CD8-positive, alpha-beta memory T cell (primary cell): ENCODE measurements around the gene ELK3. TPM values are rescaled to one million over a fixed set of nuclear protein-coding genes. Genes with fewer than 3 reads are reported as not detected.

Experiments
- CTCF ChIA-PET: fragments of 350-600 bp; sonication (Branson Sonifier 250); formaldehyde crosslinking; loops from one replicate; lab custom pipeline; 2021; ENCODE audit warnings: antibody characterized with exemption; lab: Charles Lee
- POLR2A ChIA-PET: fragments of 350-600 bp; sonication (Branson Sonifier 250); formaldehyde crosslinking; loops from one replicate; lab custom pipeline; 2021; ENCODE audit warnings: antibody characterized with exemption; lab: Charles Lee
- DNase-seq, 5 donors: peaks; one replicate each; pipeline versions ENCODE4 v3.0.0 to v3.0.0-alpha.2; 2020 to 2022; ENCODE audit warnings: mixed read lengths in 1 of 5
- H3K27ac ChIP-seq: one replicate; pipeline ENCODE4 v1.7.0; 2013; ENCODE audit warnings: low read depth, mild to moderate bottlenecking, low read length, moderate library complexity
- H3K27me3 ChIP-seq: 2 replicates; pipeline ENCODE4 v1.7.0; 2013; ENCODE audit warnings: low read length, mild to moderate bottlenecking; ENCODE audit not compliant: insufficient read depth, poor library complexity, severe bottlenecking
- H3K36me3 ChIP-seq: 2 replicates; pipeline ENCODE4 v1.7.0; 2013; ENCODE audit warnings: mild to moderate bottlenecking, low read length, moderate library complexity; ENCODE audit not compliant: insufficient read depth
- H3K4me1 ChIP-seq: 2 replicates; pipeline ENCODE4 v1.7.0; 2013; ENCODE audit warnings: mild to moderate bottlenecking, low read length, moderate library complexity; ENCODE audit not compliant: insufficient read depth
- H3K4me3 ChIP-seq: 2 replicates; pipeline ENCODE4 v1.7.0; 2013; ENCODE audit warnings: mild to moderate bottlenecking, low read length
- H3K9me3 ChIP-seq: 2 replicates; pipeline ENCODE4 v1.7.0; 2013; ENCODE audit warnings: mild to moderate bottlenecking, low read length
- H3K27ac Mint-ChIP-seq, 8 donors: one replicate each; pipeline ENCODE4 v1.8.0; 2020 to 2021; ENCODE audit warnings: mixed read lengths in 8 of 8, mild to moderate bottlenecking in 6 of 8, inconsistent platforms in 3 of 8, moderate library complexity in 3 of 8
- H3K27me3 Mint-ChIP-seq, 2 donors: one replicate each; pipeline ENCODE4 v1.8.0; 2020 to 2021; ENCODE audit warnings: mixed read lengths in 2 of 2, mild to moderate bottlenecking in 1 of 2, moderate library complexity in 1 of 2
- H3K36me3 Mint-ChIP-seq, 3 donors: one replicate each; pipeline ENCODE4 v1.8.0; 2020 to 2021; ENCODE audit warnings: mixed read lengths in 3 of 3, inconsistent platforms in 1 of 3, mild to moderate bottlenecking in 1 of 3
- H3K4me1 Mint-ChIP-seq, 3 donors: one replicate each; pipeline ENCODE4 v1.8.0; 2020 to 2021; ENCODE audit warnings: mixed read lengths in 3 of 3, inconsistent platforms in 1 of 3, mild to moderate bottlenecking in 1 of 3
- H3K4me3 Mint-ChIP-seq, 7 donors: one replicate each; pipeline ENCODE4 v1.8.0; 2020 to 2021; ENCODE audit warnings: mixed read lengths in 7 of 7, mild to moderate bottlenecking in 6 of 7, moderate library complexity in 4 of 7, inconsistent platforms in 2 of 7
- H3K9me3 Mint-ChIP-seq, 5 donors: one replicate each; pipeline ENCODE4 v1.8.0; 2020 to 2022; ENCODE audit warnings: mixed read lengths in 5 of 5, mild to moderate bottlenecking in 3 of 5, moderate library complexity in 2 of 5, inconsistent platforms in 1 of 5
- polyA plus RNA-seq: library from polyadenylated mRNA; unstranded; fragments of 300-500 nt; fragmentation: Illumina TruSeq; gene quantifications from one replicate; pipeline ENCODE4 v1.2.3, GENCODE V29; 2021
- total RNA-seq, 2 experiments: library from RNA; stranded (reverse); gene quantifications; one replicate each; pipeline ENCODE4 v1.2.3, GENCODE V29; 2021

ELK3 gene
- total RNA-seq (10 to 100 TPM; 24.0 to 28.4 TPM), polyA plus RNA-seq (44.3 TPM)

- ChIA-PET CTCF (interaction anchor here (1.4 to 1.8 kb wide), 4 partner anchors 15 to 21 kb away, joined by 5 to 13 read pairs (median 6); no protein-coding TSS in a partner anchor), POLR2A (interaction anchor here (1.0 kb wide), 1 partner anchor 16 kb away, joined by 3 read pairs; no protein-coding TSS in a partner anchor)
- Histone ChIP-seq H3K27me3 (no peaks in the 10 kb centered on the region), H3K27ac (peak within 1 kb of the TSS; percentile 86), H3K36me3 (no peaks in the 10 kb centered on the region), H3K4me1 (peaks cover 27% of the 10 kb centered on the region), H3K9me3 (no peaks in the 10 kb centered on the region), H3K4me3 (peak within 1 kb of the TSS; percentile 97)
- H3K27ac Mint-ChIP-seq: peak within 1 kb of the TSS; percentile 93 to 100 (median 98)
- H3K36me3 Mint-ChIP-seq: peaks cover 0 to 9% (median 0%) of the 10 kb centered on the region in 3 donors
- DNase-seq: peak; percentile 53 to 71 (median 55)
- H3K4me1 Mint-ChIP-seq: peaks cover 39 to 65% (median 47%) of the 10 kb centered on the region in 3 donors
- peak within 1 kb of the TSS; percentile 91 to 100 (median 99) for H3K4me3 Mint-ChIP-seq
- peaks cover 0 to 3% of the 10 kb centered on the region in 2 donors for H3K27me3 Mint-ChIP-seq
- H3K9me3 Mint-ChIP-seq: no peaks in the 10 kb centered on the region
Observed at GRCh38 chr12:96193725-96194575, at the start of gene ELK3. TSS of gene ELK3 (plus strand) at chr12:96194375.

DNA sequence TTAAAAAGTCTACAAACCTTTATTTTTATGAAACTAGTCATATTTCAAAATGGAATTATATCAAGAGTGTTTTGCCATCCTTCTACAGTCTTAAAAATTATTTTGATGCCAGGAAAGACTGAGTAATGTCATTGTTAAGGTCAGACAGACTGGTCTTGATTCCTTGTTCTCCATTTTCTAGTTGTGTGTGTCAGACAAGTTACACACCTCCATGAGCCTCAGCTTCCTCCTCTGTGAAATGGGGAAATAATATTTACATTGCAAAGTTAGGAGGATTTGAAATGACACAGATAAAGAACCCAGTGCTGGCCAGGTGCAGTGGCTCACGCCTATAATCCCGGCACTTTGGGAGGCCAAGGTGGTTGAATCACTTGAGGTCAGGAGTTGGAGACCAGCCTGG lies 47.4 kb upstream of the ELK3 start:
- Mint-ChIP-seq H3K9me3 (no peaks in the 10 kb centered on the region), H3K27me3 (no peaks in the 10 kb centered on the region), H3K4me3 (no peak overlapping the region), H3K36me3 (no peaks in the 10 kb centered on the region), H3K4me1 (peaks cover 22 to 25% (median 24%) of the 10 kb centered on the region in 3 donors), H3K27ac (no peak overlapping the region)
- Histone ChIP-seq H3K9me3 (no peaks in the 10 kb centered on the region), H3K27ac (no peak overlapping the region), H3K4me1 (peaks cover 13% of the 10 kb centered on the region), H3K4me3 (no peak overlapping the region), H3K27me3 (no peaks in the 10 kb centered on the region), H3K36me3 (no peaks in the 10 kb centered on the region)
- ChIA-PET CTCF (no interaction called here), POLR2A (no interaction called here)
- no peak for DNase-seq

DNA sequence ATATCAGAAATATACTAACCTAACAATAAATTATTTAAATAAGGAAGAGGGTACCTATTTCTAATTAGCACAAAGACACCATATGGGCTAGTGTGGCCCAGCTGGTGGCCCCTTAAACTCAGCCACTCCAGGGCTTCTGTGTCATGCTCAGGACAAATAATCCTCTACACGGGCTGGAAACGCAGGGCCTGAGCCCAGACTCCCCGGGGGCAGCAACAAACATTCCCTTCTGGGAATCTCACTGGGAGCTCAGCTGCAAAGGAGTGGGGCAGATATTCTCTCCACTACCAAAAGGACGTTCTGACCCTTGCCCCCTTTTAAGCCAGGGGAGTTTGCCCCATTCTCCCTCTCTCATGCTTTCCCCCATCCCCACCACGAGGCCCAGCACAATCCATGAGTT lies 43.7 kb upstream of the ELK3 start:
- no peaks in the 10 kb centered on the region for H3K4me1 ChIP-seq
- H3K36me3 Mint-ChIP-seq: no peaks in the 10 kb centered on the region
- H3K9me3 ChIP-seq: no peaks in the 10 kb centered on the region
- no peak overlapping the region for H3K4me3 Mint-ChIP-seq
- no peak overlapping the region for H3K4me3 ChIP-seq
- no peaks in the 10 kb centered on the region for H3K36me3 ChIP-seq
- CTCF ChIA-PET: interaction anchor here (1.0 kb wide), 1 partner anchor 18 kb away, joined by 3 read pairs; no protein-coding TSS in a partner anchor
- H3K4me1 Mint-ChIP-seq: no peaks in the 10 kb centered on the region
- H3K27ac ChIP-seq: no peak overlapping the region
- POLR2A ChIA-PET: no interaction called here
- H3K27me3 ChIP-seq: no peaks in the 10 kb centered on the region
- no peaks in the 10 kb centered on the region for H3K27me3 Mint-ChIP-seq
- H3K27ac Mint-ChIP-seq: no peak overlapping the region
- H3K9me3 Mint-ChIP-seq: no peaks in the 10 kb centered on the region
- DNase-seq: no peak

DNA sequence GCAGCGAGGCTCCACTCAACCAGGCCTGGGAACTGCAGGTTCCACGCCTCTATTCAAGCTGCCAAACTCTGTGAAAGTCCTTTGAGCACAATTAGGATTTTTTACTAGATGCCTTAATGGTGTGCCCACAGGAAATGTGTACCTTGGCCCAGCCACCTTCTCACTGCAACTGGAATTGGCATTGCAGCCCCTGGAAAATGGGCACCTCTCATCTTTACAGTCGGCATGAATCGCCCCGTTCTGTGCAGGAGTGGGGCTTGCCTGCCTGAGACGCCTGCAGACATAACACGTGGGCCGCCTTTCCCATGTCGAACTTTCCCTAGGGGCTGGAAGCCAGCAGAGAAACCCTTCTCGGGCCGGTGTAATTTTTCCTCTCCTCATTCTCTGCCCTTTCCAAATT lies 42.0 kb upstream of the ELK3 start:
- Mint-ChIP-seq H3K27ac (no peak overlapping the region), H3K36me3 (no peaks in the 10 kb centered on the region), H3K9me3 (no peaks in the 10 kb centered on the region), H3K27me3 (no peaks in the 10 kb centered on the region), H3K4me1 (no peaks in the 10 kb centered on the region), H3K4me3 (no peak overlapping the region)
- H3K27ac ChIP-seq: no peak overlapping the region
- H3K36me3 ChIP-seq: no peaks in the 10 kb centered on the region
- H3K4me3 ChIP-seq: no peak overlapping the region
- H3K4me1 ChIP-seq: no peaks in the 10 kb centered on the region
- H3K27me3 ChIP-seq: no peaks in the 10 kb centered on the region
- no peak for DNase-seq
- H3K9me3 ChIP-seq: no peaks in the 10 kb centered on the region
- ChIA-PET CTCF (no interaction called here), POLR2A (no interaction called here)

- H3K36me3 ChIP-seq: no peaks in the 10 kb centered on the region
- H3K27ac ChIP-seq: no peak overlapping the region
- no peaks in the 10 kb centered on the region for H3K9me3 Mint-ChIP-seq
- no peaks in the 10 kb centered on the region for H3K4me1 Mint-ChIP-seq
- H3K27ac Mint-ChIP-seq: peak overlapping the region in 1 of 8 donors; percentile 12
- H3K9me3 ChIP-seq: no peaks in the 10 kb centered on the region
- H3K27me3 Mint-ChIP-seq: no peaks in the 10 kb centered on the region
- ChIA-PET POLR2A (no interaction called here), CTCF (interaction anchor here (0.9 kb wide), 1 partner anchor 23 kb away, joined by 3 read pairs; no protein-coding TSS in a partner anchor)
- no peaks in the 10 kb centered on the region for H3K4me1 ChIP-seq
- H3K4me3 ChIP-seq: no peak overlapping the region
- H3K36me3 Mint-ChIP-seq: no peaks in the 10 kb centered on the region
- H3K4me3 Mint-ChIP-seq: no peak overlapping the region
- H3K27me3 ChIP-seq: no peaks in the 10 kb centered on the region
- DNase-seq: no peak
Observed at GRCh38 chr12:96153131-96153725, 40.9 kb upstream of the ELK3 start.

DNA sequence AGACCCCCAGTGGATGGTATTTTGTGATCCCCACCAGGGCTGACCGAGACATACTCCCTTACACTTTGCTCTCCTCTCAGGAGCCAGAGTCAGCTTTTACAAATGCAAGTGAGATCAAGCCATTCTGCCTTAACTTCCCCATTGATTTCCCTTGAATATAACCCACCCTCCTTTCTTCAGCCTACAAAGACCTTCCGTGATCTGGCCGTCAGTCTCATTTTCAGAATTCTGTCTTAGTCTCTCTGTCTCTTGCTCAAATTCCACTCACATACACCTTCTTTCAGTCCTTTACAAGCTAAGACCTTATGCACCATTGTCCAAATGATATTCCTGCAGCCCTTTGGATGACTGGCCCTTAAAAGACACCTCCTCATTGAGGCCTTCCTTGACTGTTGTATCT lies 39.0 kb upstream of the ELK3 start:
- no peaks in the 10 kb centered on the region for H3K27me3 ChIP-seq
- H3K4me3 ChIP-seq: no peak overlapping the region
- H3K27ac ChIP-seq: no peak overlapping the region
- Mint-ChIP-seq H3K4me1 (no peaks in the 10 kb centered on the region), H3K4me3 (no peak overlapping the region), H3K36me3 (no peaks in the 10 kb centered on the region), H3K27ac (no peak overlapping the region), H3K9me3 (no peaks in the 10 kb centered on the region), H3K27me3 (peaks cover 2 to 3% of the 10 kb centered on the region in 2 donors)
- ChIA-PET CTCF (no interaction called here), POLR2A (no interaction called here)
- H3K36me3 ChIP-seq: no peaks in the 10 kb centered on the region
- H3K9me3 ChIP-seq: no peaks in the 10 kb centered on the region
- DNase-seq: no peak
- H3K4me1 ChIP-seq: no peaks in the 10 kb centered on the region

GRCh38 chr12:96155781-96156180 lies 38.4 kb upstream of the ELK3 start:
- no peaks in the 10 kb centered on the region for H3K4me1 Mint-ChIP-seq
- Histone ChIP-seq H3K27me3 (no peaks in the 10 kb centered on the region), H3K27ac (no peak overlapping the region), H3K4me3 (no peak overlapping the region), H3K36me3 (no peaks in the 10 kb centered on the region), H3K4me1 (no peaks in the 10 kb centered on the region), H3K9me3 (no peaks in the 10 kb centered on the region)
- H3K36me3 Mint-ChIP-seq: no peaks in the 10 kb centered on the region
- ChIA-PET CTCF (interaction anchor here (2.0 kb wide), 1 partner anchor 60 kb away, joined by 7 read pairs; no protein-coding TSS in a partner anchor), POLR2A (no interaction called here)
- H3K4me3 Mint-ChIP-seq: no peak overlapping the region
- H3K27ac Mint-ChIP-seq: no peak overlapping the region
- no peak for DNase-seq
- peaks cover 2 to 3% of the 10 kb centered on the region in 2 donors for H3K27me3 Mint-ChIP-seq
- no peaks in the 10 kb centered on the region for H3K9me3 Mint-ChIP-seq

- peaks cover 2 to 3% of the 10 kb centered on the region in 2 donors for H3K27me3 Mint-ChIP-seq
- H3K27ac ChIP-seq: no peak overlapping the region
- no peak overlapping the region for H3K4me3 ChIP-seq
- no peaks in the 10 kb centered on the region for H3K9me3 ChIP-seq
- no peaks in the 10 kb centered on the region for H3K27me3 ChIP-seq
- no peaks in the 10 kb centered on the region for H3K9me3 Mint-ChIP-seq
- ChIA-PET CTCF (interaction anchor here (2.0 kb wide), 1 partner anchor 60 kb away, joined by 7 read pairs; no protein-coding TSS in a partner anchor), POLR2A (no interaction called here)
- H3K4me1 ChIP-seq: no peaks in the 10 kb centered on the region
- H3K36me3 Mint-ChIP-seq: no peaks in the 10 kb centered on the region
- no peak overlapping the region for H3K27ac Mint-ChIP-seq
- DNase-seq: no peak
- no peaks in the 10 kb centered on the region for H3K4me1 Mint-ChIP-seq
- H3K4me3 Mint-ChIP-seq: no peak overlapping the region
- no peaks in the 10 kb centered on the region for H3K36me3 ChIP-seq
Observed at GRCh38 chr12:96156211-96156610, 38.0 kb upstream of the ELK3 start.
